Glomerular visceral epithelial cell (primary cell): ENCODE measurements around the gene RPS3.
A peak's percentile ranks its signal among the peaks of the same experiment; 100 is the strongest.

Experiments
- DNase-seq: peaks from one replicate; pipeline ENCODE4 v3.0.0-alpha.2; 2016; ENCODE audit errors: extremely low spot score

Gene RPS3

DNA sequence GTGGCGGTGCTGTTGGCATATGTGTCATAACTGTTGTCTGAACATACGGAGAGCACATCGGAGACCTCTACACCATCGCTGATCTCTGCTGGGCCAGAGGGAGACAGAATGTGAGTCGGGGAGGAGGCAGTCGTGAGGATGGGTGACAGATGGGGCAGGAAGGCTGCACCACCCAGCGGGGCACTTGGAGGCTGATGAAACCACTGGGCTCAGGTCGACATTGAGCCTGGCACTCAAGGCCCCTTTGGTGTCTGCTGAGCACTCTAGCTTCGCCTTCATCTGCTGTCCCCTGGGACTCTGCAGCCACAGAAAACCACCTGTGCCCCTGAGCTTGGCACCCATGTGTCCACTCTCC is 36.2 kb downstream of the RPS3 start:
- DNase-seq: no peak

DNA sequence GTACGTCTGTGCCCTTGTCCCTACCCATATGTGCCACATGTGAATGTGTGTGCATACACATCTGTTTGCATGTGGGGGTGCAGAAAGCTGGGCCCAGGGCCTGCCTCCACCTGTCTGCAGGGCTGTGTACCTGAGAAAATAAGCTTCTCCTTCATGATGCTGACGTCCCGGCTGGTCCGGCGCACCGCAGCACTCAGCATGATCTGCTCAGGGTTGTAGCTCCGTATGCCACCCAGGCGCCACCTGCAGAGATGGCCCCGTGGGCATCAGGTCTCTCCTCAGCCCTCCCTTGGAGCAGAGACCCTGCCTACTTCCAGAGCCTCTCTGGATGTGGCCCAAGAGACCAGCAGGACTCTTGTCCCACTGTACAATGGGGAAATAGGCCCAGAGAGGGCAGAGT is 37.5 kb downstream of the RPS3 start:
- no peak for DNase-seq

DNA sequence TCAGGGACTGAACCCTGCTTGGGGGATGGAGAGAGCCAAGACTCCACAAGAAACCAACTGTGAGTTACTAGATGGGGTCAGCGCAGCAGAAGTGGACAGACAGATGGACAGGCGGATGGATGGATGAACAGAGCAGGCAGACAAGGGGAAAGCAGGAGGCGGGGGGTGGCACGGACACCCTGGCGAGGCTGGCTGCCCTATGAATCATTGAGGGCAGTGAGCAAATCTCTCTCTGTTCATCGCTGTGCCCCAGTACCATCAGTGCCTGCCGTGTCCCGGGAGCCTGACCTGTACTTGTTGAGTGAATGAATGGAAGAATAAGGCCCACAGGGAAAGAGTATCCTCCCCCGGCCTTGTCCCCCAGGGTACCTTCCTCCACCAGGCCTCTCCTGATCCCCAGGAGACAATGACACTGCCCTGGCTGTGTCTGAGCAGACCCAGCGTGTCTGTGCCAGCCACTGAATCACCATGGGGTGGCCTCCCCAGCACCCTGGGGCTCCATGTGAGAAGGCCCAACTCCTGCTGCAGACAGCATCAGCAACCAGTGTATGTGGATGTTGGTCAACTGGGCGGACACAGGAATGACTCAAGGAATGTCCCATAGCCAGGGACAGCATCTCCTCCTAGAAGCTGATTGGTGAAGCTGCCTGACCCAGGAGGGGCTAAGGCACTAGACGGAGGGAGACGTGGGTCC is 38.8 kb downstream of the RPS3 start:
- DNase-seq: no peak

GRCh38 chr11:75439026-75439425 is 39.7 kb downstream of the RPS3 start:
- no peak for DNase-seq

GRCh38 chr11:75439495-75440120 is 40.3 kb downstream of the RPS3 start:
- no peak for DNase-seq

DNA sequence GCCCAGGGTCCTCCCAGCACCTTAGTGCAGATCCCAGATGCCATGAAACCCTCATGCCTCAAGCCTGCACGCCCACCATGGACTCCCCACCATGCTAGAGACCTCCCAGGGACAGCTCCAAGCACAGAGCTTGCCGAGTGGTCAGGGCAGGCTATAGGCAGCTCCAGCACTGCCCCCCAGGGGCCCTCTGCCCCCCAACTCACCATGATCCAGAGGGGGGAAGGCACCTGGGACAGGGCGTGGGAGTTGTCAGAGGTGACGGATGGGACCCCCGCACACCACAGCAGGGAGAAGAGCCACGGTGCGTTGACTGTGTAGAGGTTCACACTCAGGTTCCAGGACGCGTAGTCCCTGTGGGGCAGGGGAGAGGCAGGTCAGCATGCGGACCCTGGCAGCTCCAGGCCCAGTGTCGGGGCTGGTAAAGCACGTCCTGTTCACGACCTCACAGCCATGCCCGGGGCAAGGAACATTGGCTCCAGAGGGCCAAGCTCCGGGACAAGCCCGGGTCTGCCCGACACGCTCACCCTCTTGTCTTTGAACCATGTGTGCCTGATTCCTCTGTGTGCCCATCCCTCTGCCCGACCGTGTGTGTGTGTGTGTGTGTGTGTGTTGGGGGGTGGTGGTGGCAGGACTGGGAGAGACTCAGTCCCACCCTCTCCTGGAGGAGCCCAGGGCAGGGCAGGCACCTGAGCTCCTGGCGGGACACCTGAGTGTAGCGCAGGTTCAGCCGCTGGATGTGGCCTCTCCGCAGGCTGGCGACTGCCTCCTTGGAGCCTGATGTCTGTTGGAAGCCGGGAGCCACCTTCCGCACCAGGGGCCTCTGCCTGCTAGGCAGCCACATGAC is 41.9 kb downstream of the RPS3 start:
- DNase-seq: no peak

- no peak for DNase-seq
Measured at GRCh38 chr11:75441804-75442132, 42.5 kb downstream of the RPS3 start.

GRCh38 chr11:75442161-75442885 is 43.0 kb downstream of the RPS3 start:
- DNase-seq: no peak

- no peak for DNase-seq
Measured at GRCh38 chr11:75443043-75443442, 43.7 kb downstream of the RPS3 start.

- peak; percentile 58 for DNase-seq
Measured at GRCh38 chr11:75445315-75445953, 46.1 kb downstream of the RPS3 start.

GRCh38 chr11:75447415-75447814 is 48.1 kb downstream of the RPS3 start:
- no peak for DNase-seq

GRCh38 chr11:75449271-75449670 is 50.0 kb downstream of the RPS3 start:
- DNase-seq: no peak

- no peak for DNase-seq
Measured at GRCh38 chr11:75449776-75450175, 50.5 kb downstream of the RPS3 start.

DNA sequence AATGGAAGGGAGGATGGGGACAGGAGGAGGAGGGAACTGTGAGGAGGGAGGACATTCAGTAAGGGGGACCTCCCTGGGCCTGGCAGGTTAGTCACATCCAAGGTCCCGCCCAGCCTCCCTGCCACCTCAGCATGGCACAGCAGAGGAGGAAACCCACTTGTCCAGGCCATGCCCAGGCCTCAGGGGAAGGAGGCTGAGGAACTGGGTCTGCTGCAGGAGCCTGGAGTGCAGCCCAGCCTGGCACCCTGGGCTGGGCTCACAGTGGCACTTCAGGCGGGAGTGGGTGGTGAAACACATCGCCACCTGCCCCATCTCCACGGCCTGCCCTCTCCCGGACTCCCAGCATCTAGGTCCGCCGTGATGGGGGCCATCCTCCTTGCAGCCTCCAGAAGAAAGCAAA is 50.9 kb downstream of the RPS3 start:
- DNase-seq: no peak

DNA sequence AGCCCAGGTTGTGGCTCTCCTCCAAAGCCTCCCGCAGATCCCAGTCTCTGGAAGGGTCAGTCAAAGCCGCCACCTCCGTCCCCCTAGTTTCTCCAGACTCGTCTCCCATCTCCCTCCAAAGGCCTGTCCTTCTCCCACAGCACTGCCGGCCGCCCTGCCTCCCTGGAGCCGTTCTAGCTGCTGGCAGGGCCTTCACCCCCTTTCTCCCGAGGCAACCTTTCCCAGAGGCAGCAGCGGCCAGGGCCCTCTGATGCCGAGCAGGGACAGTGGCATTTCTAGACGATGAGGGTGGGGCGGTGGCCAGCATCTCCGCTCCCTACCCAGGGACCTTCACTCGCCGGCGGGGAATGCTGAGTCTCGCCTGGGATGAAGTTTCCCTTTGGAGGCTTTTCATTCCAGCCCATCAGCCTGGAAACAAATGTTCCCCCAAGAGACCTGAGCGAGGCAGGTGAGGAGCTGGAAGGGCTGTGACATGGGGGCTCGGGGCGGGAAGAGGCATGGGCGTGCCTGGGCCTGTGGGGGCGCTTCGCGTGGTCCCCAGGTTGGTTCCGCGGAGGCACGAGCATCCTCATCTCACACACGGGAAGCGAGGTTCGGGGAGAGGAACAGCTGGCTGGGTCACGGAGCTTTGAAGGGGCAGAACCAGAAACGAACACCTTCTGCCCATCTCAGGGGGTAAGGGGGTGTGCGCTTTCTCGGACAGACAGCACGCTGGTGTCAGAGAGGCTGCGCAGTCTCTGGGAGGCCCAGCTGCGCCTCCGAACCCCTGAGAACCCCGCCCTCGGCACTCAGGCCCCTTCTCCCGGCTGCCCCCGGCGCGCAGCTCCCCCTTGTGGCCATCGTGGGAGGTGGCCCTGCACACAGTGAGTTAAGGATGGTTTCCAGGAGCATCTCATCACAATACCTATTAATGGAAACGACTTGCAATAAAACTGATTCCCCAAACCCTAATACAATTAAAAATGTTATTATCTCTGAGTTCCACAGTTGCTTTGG is 51.8 kb downstream of the RPS3 start:
- DNase-seq: no peak

DNA sequence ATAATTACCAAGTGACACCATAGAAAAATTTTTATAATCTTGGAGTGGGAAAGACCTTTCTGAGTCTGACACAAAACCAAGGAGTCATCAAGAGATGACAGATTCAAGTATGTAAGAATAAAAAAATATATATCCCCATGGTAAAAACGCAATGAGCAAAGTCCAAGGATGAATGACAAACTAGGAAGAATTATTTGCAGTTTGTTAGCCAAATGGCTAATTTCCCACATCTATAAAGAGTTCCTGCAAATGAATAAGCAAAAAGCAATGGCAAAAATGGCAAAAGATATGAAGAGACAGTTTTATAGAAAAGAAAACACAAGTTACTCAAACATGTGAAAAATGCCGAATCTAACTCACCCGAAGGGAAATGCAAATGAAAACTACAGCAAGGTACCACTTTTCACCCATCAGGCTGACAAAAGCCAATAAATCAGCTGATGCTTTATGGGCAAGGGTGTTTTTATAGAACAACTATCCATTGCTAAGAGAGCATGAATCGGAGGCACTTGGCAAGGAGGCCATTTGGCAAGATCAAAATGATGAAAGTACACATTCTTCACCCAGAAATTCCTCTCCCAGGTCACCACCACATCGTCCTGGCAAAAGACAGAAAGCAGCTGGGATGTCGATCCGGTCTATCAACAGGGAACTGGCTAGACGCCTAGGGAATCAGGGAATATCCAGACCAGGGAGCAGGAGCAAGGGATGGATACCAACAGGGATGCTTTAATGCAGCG is 54.8 kb downstream of the RPS3 start:
- DNase-seq: no peak

DNA sequence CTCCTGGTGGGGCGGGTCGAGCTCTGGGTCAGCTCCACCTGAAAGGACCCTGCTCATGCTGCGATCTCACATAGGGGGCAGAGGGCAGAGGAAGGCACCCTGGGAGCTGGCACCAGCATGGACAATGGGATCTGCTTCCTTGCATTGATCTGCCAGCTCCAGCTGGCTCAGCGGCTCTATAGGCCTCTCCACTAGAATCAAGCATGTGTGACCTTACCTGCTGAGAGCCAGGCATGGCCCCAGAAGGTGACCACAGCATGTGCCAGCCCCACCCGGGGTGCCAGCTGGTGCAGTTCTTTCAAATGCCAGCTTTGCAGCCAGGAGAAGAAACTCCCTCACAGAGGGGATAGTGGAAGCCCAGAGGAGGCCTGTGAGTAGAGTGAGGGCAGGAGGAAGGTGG is 55.7 kb downstream of the RPS3 start:
- no peak for DNase-seq
